Activated naive CD8-positive, alpha-beta T cell treated with anti-CD3 and anti-CD28 coated beads, Interleukin-2, amount 50 U/mL, for 16 hours (primary cell): ENCODE data around the gene PAQR5.

ENCODE experiments used
- DNase-seq: peaks from one replicate; pipeline ENCODE4 v3.0.0-alpha.2; 2020; ENCODE audit warnings: low read depth, low spot score

Gene PAQR5

GRCh38 chr15:69392352-69392751, 93.6 kb downstream of the PAQR5 start:
- no peak for DNase-seq

GRCh38 chr15:69393831-69394491, 95.2 kb downstream of the PAQR5 start:
- no peak for DNase-seq

GRCh38 chr15:69394556-69395282, 96.0 kb downstream of the PAQR5 start:
- peak; percentile 76 for DNase-seq

- no peak for DNase-seq
Measured at GRCh38 chr15:69395460-69395859, 96.7 kb downstream of the PAQR5 start.

- no peak for DNase-seq
Measured at GRCh38 chr15:69395991-69396390, 97.3 kb downstream of the PAQR5 start.

- no peak for DNase-seq
Measured at GRCh38 chr15:69398491-69398891, 99.8 kb downstream of the PAQR5 start.

GRCh38 chr15:69400850-69401249, 102.1 kb downstream of the PAQR5 start:
- no peak for DNase-seq

- DNase-seq = no peak
Measured at GRCh38 chr15:69402816-69403215, 104.1 kb downstream of the PAQR5 start.

- DNase-seq = no peak
Measured at GRCh38 chr15:69403594-69403993, 104.9 kb downstream of the PAQR5 start.

GRCh38 chr15:69405110-69405509, 106.4 kb downstream of the PAQR5 start:
- DNase-seq = no peak

GRCh38 chr15:69407719-69408400, 109.1 kb downstream of the PAQR5 start:
- DNase-seq = no peak

GRCh38 chr15:69408841-69409240, 110.1 kb downstream of the PAQR5 start:
- no peak for DNase-seq

- no peak for DNase-seq
Measured at GRCh38 chr15:69410248-69410874, 111.6 kb downstream of the PAQR5 start.

GRCh38 chr15:69412274-69412673, 113.6 kb downstream of the PAQR5 start:
- DNase-seq = no peak

GRCh38 chr15:69412701-69413100, 114.0 kb downstream of the PAQR5 start:
- no peak for DNase-seq

GRCh38 chr15:69413822-69414700, 115.3 kb downstream of the PAQR5 start, which contains the start of gene KIF23:
Gene KIF23 (plus strand): TSS chr15:69414349. CDS start chr15:69414466, 117 bp downstream.
- DNase-seq = peak; percentile 80

- DNase-seq = no peak
Measured at GRCh38 chr15:69414701-69415167, 116.0 kb downstream of the PAQR5 start.

GRCh38 chr15:69415381-69415780, 116.7 kb downstream of the PAQR5 start:
- DNase-seq = no peak

- DNase-seq = no peak
Measured at GRCh38 chr15:69417581-69417980, 118.9 kb downstream of the PAQR5 start.

- no peak for DNase-seq
Measured at GRCh38 chr15:69421498-69421897, 122.8 kb downstream of the PAQR5 start.

GRCh38 chr15:69422336-69422895, 123.7 kb downstream of the PAQR5 start:
- DNase-seq = no peak
